Stromal cell of bone marrow (primary cell): ENCODE measurements around the gene HSPBP1.

Experiments
- DNase-seq: peaks from one replicate; pipeline ENCODE4 v3.0.0-alpha.2; 2012; ENCODE audit warnings: low read depth

Gene HSPBP1

DNA sequence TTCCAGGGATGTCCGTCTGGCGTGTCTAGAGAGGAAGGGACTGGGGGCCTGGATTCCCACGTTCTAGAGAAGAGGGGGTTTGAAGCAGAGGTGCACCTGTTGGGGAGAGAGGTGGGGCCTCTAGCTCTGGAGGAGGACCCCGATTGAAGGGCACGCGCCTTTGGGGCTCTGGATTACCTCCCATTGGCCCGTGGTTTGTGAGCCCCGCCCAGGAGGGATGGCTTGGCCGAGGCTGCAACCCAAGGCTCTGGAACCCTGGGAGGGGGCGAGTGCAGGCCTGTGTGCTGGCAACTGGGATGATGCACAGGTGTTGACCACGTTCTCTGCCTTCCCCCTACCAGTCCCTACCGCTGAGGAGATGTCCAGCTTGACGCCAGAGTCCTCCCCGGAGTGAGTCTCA is 25.1 kb upstream of the HSPBP1 start:
- DNase-seq = no peak

DNA sequence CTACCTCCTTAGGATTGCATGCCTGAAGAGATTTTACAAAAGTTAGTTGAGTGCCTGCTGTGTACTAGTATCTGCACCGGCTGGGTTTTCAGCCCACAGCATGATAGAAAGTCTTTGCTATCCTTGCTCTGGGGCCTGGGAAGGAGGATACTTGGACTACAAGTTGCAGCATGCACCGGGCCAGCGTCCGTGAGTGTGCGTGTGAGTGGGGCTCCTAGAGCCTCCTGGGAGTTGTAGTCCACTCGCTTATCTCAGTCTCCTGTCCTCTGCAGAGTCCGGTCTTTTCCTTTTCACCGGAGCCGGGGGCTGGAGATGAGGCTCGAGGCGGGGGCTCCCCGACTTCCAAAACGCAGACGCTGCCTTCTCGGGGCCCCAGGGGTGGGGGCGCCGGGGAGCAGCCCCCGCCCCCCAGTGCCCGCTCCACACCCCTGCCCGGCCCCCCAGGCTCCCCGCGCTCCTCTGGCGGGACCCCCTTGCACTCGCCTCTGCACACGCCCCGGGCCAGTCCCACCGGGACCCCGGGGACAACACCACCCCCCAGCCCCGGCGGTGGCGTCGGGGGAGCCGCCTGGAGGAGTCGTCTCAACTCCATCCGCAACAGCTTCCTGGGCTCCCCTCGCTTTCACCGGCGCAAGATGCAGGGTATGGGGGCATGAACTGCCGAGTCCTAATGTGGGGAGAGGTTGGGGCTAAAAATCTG is 24.5 kb upstream of the HSPBP1 start:
- DNase-seq = no peak

DNA sequence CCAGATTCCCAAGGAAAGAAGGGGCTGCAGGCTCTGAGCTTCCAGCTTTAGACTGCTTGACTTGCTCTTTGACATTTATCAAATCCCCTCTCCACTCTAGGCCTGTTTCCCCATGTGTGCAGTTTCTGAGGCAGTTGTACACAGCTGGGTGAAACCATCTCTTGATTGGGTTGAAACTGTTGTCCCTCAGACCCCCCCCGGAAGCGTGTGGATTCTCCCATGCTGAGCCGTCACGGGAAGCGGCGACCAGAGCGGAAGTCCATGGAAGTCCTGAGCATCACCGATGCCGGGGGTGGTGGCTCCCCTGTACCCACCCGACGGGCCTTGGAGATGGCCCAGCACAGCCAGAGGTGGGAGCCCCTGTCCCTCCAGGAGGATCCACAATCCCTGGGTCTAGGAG is 23.6 kb upstream of the HSPBP1 start:
- no peak for DNase-seq

DNA sequence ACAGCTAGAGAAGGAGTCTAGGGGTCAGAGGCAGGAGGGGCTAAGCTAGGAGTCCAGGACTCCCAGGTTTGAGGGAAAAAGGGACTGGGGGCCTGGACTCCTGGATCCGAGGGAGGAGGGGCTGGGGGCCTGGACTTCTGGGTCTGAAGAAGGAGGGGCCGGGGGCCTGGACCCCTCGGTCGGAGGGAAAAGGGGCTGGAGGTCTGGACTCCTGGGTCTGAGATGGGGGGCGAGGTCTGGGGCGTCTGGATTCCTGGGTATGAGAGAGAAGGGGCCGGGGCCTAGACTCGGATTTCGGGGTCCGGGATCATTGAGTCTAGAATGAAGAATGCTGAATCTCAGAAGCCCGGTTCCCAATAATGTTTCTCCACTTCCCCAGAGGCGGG is 22.4 kb upstream of the HSPBP1 start:
- DNase-seq = no peak

DNA sequence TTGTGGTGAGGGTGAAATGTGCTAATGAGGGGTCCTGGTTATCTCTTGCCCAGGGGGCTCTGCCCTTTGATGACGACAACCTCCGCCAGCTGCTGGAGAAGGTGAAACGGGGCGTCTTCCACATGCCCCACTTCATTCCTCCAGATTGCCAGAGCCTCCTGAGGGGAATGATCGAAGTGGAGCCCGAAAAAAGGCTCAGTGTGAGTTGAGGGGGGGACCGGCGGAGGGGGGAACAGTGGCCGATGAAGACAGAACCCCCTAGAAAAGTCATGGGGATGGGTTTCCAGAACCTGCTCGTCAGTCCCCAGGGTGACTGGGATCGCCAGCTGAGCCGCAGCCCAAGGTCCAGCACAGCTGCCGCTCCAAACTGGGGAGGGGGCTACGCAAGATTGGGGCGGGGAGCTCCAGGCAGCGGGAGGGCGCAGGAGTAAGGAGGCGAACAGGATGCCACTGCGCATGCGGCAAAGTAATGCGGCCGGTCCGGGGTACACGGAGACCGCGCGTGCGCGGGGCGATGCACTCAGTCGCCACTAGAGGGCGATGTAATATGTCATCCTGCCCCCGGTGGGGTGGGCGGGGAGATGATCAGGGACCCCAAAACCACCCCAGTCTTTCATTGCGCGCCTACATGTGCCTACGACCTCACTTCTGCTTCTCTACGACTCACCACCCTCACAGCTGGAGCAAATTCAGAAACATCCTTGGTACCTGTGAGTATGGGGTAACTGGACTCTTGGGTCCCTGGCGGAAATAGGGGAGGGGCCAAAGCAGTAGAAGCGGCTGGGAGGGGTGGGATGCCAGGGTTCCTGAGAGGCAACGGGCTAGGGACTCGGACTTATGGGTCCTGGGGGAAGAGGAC is 21.8 kb upstream of the HSPBP1 start:
- peak; percentile 37 for DNase-seq

DNA sequence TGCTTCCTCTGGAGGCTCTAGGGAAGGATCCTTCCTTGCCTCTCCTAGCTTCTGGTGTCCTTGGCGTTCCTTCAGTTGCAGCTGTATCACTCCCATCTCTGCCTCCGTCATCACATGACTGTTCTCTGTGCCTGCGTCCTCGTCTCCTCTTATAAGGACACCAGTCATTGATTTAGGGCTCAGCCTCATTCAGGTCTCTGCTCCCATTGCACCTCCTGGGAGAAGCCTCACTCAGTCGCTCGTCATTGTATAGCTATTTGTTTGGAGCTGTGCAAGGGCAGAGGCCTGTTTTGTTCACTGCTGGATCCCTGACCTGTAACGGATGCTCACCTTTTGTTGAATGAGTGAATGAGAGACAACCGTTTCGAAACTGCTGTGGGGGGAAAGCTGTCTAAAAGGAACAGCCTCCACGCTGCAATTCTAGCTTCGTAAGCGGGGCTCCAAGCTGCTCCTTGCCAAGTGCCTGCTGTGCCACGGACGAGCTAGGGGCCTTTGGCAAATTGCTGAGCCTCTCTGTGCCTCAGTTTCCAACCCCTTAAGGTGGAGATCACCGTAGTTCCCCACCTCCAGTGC is 21.1 kb upstream of the HSPBP1 start:
- no peak for DNase-seq

DNA sequence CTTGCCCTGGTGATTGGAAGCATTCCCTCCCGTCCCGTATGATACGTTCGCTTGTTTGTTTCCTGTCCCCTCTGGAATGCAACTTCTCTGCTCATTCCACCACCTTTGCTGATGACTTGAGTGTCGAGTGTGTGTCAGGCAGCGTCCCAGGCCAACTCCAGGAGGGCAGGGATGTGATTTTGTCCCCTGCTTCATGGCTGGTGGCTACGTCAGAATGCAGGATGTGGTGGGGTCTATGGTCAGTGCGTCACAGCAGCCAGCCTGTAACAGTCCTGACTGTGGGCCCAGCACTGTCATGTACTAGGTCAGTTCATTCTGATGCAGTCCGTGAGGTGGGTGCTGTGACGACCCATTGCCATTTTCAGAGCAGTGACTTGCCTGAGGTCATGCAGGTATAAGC is 20.1 kb upstream of the HSPBP1 start:
- no peak for DNase-seq

DNA sequence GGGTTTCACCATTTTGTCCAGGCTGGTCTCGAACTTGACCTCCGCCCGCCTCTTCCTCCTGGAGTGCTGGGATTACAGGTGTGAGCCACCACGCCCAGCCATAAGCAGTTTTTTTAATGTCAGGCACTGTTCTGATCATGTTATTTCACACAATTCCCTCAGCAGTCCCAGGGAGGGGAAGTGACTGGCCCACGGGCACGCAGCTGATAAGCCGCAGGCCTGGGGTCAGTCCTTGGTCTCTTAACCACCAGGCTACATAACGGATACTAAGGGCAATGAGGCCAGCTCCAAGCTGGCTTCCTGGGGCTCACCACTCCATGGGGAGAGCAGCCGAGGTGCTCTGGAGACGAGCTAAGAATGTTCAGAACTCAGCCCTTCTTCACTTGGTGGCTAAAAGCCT is 17.4 kb upstream of the HSPBP1 start:
- no peak for DNase-seq

DNA sequence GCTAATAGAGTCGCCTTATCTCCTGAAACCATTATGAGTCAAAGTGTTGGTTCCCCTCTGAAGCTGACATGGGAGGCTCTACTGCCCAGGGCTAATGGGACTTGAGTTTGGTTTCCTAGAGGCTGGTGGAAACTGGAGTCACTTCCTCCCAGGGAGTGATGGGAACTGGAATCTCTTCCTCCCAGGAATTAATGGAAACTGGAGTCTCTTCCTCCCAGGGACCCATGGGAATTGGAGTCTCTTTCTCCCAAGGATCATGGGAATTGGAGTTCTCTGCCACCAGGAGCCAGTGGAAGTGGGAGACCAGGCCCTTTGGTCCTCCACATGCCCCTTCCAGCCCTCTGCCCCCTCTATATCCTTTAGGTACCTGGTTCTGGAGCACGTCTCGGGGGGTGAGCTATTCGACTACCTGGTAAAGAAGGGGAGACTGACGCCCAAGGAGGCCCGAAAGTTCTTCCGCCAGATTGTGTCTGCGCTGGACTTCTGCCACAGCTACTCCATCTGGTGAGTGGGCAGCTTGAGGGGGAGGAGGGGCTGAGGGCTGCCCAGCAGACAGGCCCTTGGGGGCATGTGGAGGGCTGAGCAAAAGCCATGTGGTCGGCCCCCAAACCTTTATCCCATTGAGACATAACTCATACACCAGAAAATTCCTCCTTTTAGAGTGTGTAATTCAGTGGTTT is 9.3 kb upstream of the HSPBP1 start:
- no peak for DNase-seq

DNA sequence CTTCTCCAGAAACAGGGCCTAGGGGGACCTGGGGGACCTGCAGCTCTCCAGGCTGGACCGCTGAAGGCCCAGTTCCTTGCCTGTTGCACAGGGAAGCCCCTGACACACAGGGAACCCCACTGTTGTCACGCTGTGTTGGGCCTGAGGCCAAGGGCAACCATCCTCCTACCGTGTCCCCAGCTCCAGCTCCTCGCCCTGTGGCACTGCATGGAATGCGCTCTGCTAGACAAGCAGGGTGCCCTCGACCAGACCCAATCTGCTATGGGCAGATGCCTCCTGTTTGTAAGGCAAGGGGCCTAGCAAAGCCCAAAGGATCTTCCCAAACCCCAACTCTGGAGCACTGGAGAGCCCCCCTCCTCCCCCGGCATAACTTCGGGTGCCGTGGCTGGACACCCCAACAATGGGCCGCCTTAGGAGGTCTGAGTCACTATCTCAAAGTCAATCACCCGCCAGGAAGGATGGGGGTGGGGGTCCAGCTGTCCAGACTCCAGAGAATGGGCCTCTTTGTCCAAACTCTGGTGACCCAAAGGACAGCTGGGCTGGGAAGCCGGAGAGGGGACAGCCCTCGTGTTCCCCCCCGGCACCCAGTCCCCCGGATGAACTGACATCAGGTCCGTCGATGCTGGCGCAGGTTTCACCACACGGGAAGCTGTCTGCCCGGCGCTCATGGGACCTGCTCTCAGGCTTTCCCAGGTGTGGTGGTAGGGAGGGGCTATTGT is 7.6 kb upstream of the HSPBP1 start:
- DNase-seq = no peak

DNA sequence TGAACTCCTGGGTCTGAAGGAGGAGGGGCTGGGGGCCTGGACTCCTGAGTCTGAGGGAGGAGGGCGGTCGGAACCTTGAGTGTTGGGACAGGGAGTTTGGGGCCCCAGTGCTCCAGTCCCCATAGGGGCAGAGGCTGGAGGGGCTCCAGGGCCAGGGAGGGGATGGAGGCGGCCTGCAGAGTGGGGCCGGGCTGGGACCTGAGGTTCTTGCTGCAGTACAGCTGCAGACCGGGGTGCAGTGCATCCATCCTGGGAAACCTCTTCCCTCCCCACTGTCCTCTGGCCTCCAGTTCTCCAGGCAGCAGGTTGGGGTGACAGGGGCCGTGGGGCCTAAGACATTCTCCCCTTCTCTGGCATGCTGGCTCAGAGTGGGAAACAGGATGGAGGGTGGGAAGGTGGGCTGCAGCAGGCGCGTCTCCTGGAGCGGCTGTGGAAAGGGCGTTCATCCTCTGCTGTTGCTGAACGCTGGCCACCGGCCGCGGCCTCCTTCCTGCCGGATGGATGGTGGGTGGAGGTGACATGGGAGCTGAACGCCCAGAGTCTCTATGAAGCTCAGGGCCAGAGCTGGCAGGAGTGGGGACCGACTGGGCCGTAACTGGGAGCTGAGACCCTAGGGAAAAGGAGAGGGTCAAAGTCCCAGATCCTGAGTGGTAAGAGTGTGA is 5.5 kb upstream of the HSPBP1 start:
- DNase-seq = no peak

DNA sequence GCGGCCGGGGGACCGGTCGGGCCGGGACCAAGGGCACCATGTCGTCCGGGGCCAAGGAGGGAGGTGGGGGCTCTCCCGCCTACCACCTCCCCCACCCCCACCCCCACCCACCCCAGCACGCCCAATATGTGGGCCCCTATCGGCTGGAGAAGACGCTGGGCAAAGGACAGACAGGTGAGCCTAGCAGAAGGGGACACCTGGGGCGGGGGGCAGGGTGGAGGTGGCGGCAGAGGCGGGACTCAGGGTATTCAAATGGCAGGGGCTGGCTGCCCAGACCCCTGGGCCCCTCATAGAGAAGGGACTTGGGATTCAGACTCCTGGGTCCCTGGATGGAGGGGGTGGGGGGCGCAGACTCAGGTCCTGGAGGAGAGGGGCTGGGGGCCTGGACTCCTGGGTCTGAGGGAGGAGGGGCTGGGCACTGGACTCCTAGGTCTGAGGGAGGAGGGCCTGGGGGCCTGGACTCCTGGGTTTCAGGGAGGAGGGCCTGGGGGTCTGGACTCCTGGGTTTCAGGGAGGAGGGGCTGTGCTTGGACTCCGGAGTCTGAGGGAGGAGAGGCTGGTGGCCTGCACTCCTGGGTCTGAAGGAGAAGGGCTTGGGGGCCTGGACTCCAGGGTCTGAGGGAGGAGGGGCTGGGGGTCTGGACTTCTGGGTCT is 4.6 kb upstream of the HSPBP1 start:
- no peak for DNase-seq

DNA sequence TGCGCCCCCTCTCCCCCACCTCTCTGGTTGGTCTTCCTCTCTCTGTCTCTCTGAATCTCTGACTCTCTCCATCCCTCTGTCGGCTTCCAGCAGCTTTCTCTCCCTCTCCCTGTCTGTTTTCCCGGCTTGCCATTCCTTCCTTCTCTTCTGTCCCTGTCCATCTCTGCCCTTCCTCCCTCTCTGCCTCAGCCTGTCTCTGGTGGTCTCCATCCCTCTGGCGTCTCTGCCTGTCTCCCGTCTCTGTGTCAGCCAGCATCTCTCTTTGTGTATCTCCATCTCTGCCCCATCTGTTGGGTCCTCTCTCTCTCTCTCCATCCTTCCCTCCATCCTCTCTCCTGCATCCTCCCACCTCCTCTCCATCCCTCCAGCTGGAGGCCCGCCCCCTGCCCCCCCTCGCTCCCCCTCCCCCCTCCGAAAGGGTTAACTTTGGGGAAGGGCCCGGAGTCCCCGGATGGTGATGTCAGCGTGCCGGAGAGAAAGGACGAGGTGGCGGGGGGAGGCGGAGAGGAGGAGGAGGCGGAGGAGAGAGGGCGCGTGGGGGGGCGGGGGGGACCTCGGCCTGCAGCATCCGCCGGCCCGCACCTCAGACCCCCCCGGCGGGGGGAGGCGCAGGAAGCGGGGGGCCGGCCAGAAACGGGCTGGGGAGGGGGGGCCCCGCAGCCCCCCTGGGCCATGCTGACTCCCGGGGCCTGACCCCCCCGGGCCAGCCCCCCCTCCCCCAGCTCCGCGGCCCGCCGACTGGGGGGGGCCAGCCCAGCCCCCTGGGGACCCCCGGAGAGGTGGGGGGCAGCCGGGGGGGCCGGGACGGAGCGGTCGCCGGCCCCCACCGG is 3.9 kb upstream of the HSPBP1 start, which contains the start of gene BRSK1:
Gene BRSK1, plus strand, starts transcription at position 450 of the 830 bp plus-strand sequence. CDS start 446 bp downstream, outside the sequence.
- no peak for DNase-seq

DNA sequence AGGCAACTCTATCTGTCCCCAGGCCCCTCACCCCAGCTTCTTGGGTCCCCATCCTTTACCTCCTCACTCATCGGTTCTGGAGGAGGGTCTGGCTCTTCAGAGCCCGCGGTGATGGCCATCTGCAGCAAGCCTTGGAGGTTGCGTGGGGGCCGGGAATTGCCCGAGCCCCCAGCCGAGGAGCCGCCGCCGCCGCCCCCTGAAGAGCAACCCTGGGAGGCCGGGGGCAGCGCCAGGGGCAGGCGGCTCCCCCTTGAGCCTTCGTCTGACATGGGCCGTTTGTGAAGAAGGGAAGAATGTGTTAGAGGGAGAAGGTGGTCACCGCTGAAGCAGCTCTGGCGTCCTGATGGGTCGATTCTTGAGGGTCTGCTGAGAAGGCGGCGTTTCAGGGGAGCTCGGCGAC is 570 bp downstream of the HSPBP1 start:
- no peak for DNase-seq

DNA sequence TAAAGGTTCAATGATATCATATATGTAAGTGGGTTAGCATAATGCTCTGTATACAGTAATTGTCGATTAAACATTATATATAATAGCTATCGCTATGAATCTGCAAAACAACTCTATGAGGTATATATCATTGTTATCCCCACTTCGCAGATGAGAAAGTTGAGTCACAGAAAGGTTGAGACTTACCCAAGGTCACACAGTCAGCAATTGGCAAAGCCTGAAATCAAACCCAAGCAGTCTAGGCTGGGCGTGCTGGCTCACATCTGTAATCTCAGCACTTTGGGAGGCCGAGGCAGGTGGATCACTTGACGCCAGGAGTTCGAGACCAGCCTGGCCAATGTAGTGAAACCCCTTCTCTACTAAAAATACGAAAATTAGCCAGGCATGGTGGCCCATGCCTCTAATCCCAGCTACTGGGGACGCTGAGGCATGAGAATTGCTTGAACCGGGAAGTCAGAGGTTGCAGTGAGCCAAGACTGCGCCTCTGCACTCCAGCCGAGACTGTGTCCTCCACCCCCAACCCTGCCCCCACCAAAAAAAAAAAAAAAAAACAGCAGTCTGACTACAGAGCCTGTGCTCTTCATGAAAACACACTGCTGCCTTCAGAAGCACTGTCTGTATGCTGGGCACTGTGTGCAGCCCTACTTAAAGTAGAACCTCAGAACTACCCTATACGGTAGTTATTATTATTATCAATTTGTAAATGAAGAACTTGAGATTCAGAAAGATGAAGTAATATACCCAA is 1.3 kb downstream of the HSPBP1 start:
- no peak for DNase-seq

DNA sequence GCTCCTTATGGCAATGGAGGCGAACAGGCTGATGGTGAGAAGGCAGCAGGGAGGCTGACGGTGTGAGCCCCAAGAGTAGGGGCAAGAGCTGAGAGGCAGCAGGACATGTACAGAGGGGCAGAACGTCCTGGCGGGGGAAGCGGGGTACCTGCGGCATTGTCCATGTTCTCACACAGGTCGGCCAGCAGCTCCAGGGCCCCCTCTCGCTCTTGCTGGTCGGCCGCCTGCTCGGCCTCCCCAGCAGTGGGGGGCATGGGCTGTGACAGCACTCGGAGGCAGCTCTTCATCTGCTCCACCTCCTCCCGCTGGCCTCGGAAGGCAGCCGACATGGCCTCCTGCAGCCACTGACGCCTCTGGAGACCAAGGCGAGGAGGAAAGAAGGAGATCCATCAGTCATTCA is 2.4 kb downstream of the HSPBP1 start:
- no peak for DNase-seq

DNA sequence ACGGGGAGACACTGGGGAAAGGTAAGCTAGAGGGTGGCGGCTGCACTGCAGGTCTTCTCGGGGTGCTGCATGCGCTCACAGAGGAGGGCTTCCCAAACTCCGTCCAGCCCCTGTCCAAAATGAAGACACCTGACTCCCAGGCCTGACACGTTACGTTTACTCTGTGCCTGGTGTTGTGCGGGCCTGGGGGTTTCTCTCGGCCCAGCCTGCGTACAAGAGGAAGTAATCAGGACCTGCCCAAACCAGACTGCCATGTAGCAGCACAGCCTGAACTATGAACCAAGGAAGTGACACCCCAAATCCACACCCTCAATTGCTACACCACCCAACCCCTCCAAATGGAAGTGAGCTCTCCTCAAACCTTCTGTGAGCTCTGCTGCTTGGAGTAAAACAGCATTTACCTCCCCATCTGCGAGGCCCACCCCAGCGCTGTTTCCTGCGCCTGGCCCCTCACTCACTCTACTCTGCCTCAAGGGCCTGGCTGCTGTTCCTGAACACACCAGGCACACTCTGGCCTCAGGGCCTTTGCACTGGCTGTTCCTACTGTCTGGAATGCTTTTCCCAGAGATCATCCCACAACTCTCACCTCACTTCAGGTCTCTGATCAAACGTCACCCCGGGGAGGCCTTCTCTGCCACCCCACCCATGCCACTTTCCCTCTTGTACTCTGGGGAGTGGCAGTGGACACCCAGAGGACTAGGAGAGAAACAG is 3.0 kb downstream of the HSPBP1 start:
- no peak for DNase-seq
